MM.1S (cell line): ENCODE measurements around the gene KRTAP5-8.

Experiments
- CTCF ChIP-seq: fragments of 300-600 bp; sonication (generic); IDR thresholded peaks from 2 replicates; pipeline ENCODE4 v1.5.1; 2016; ENCODE audit warnings: antibody characterized with exemption, low read length, mixed read lengths
- EZH2 ChIP-seq: fragments of 300-600 bp; sonication (generic); optimal IDR thresholded peaks from 2 replicates; pipeline ENCODE3; 2017; ENCODE audit warnings: low read depth, mild to moderate bottlenecking, antibody characterized with exemption, low read length, mixed read lengths
- EZH2phosphoT487 ChIP-seq: fragments of 300-600 bp; sonication (generic); IDR thresholded peaks from 2 replicates; pipeline ENCODE4 v1.6.1; 2018; ENCODE audit warnings: antibody characterized with exemption, low read length

- TF ChIP-seq CTCF (no peak), EZH2 (no peak), EZH2phosphoT487 (no peak)
These were observed 31.0 kb downstream of the KRTAP5-8 start for GRCh38 chr11:71568704-71569349.
